Subcutaneous abdominal adipose tissue (tissue), 5 donors: Measurements from ENCODE around the gene VSIR.
A peak's percentile ranks its signal among the peaks of the same experiment; 100 is the strongest.

ENCODE experiments used
- H3K27ac ChIP-seq: one replicate; pipeline ENCODE4 v1.7.0; 2013; ENCODE audit warnings: low read depth, mild to moderate bottlenecking, inconsistent platforms, low read length, moderate library complexity
- H3K27me3 ChIP-seq, 5 donors: one replicate each; pipeline ENCODE4 v1.7.0; 2013; ENCODE audit warnings: low read length in 5 of 5, inconsistent platforms in 1 of 5; ENCODE audit not compliant: control insufficient read depth in 5 of 5, insufficient read depth in 4 of 5
- H3K36me3 ChIP-seq, 5 donors: one replicate each; pipeline ENCODE4 v1.7.0; 2013; ENCODE audit warnings: low read length in 5 of 5; ENCODE audit not compliant: control insufficient read depth in 5 of 5, insufficient read depth in 5 of 5
- H3K4me1 ChIP-seq, 5 donors: one replicate each; pipeline ENCODE4 v1.7.0; 2013; ENCODE audit warnings: low read length in 5 of 5, mild to moderate bottlenecking in 3 of 5, moderate library complexity in 1 of 5; ENCODE audit not compliant: control insufficient read depth in 5 of 5, insufficient read depth in 5 of 5
- H3K4me3 ChIP-seq, 5 donors: one replicate each; pipeline ENCODE4 v1.7.0; 2013; ENCODE audit warnings: low read length in 5 of 5, low read depth in 1 of 5
- H3K9ac ChIP-seq, 5 donors: one replicate each; pipeline ENCODE4 v1.7.0; 2013; ENCODE audit warnings: low read length in 5 of 5, mild to moderate bottlenecking in 4 of 5, moderate library complexity in 3 of 5
- H3K9me3 ChIP-seq, 5 donors: one replicate each; pipeline ENCODE4 v1.7.0; 2013; ENCODE audit warnings: low read length in 5 of 5; ENCODE audit not compliant: control insufficient read depth in 5 of 5
- donor health status: healthy.
- donor health status: healthy.
- donor health status: healthy.
- donor health status: healthy.
- donor health status: healthy.

The VSIR gene

DNA sequence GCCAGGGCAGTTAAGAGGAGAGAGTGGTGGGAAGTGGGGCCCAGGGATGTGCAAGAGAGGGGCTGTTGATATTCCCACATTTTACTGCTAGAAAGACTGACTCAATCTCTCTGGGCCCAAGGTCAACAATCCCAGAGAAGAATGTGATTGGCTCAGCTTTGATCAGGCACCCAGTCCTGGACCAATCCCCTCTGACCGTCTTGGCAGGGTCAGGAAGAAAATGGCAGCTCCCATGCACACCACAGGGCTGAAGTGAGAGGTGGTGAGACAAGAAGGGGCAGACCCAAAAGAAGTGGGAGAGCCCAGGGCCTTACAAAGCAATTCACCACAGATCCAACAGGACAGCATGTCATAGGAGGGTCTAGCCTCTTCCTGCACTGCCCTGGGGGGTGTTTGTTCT lies 50.5 kb downstream of the VSIR start:
- no peaks in the 10 kb centered on the region for H3K27me3 ChIP-seq
- H3K4me1 ChIP-seq, result peaks cover 4 to 44% (median 31%) of the 10 kb centered on the region in 5 donors
- H3K9me3 ChIP-seq, result no peaks in the 10 kb centered on the region
- H3K4me3 ChIP-seq, result no peak overlapping the region
- H3K27ac ChIP-seq, result no peak overlapping the region
- no peak overlapping the region for H3K9ac ChIP-seq
- no peaks in the 10 kb centered on the region for H3K36me3 ChIP-seq

DNA sequence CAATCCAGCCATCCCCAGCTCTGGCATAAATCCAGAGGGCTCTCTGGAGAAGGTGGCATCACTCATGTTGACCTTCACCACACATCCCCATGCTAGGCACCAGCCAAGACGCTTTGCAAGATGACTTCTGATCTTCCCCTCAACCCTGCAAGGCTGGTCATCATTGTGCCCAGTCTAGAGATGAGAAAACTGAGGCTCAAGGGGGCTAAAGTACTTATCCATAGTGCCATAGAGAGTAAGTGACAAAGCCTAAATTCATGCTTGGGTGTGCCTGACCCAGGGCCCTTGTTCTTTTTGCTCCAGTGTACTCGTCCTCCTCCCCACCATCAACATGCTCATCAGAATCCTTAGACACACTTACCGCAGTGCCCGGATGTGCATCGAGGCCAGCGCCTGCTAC lies 52.0 kb downstream of the VSIR start:
- Histone ChIP-seq H3K4me1 (peaks cover 0 to 37% (median 31%) of the 10 kb centered on the region in 5 donors), H3K27ac (no peak overlapping the region), H3K27me3 (no peaks in the 10 kb centered on the region), H3K9ac (no peak overlapping the region), H3K9me3 (no peaks in the 10 kb centered on the region), H3K4me3 (no peak overlapping the region), H3K36me3 (no peaks in the 10 kb centered on the region)

GRCh38 chr10:71720288-71720687 lies 53.0 kb downstream of the VSIR start:
- no peak overlapping the region for H3K27ac ChIP-seq
- H3K9me3 ChIP-seq, result no peaks in the 10 kb centered on the region
- peak overlapping the region in 1 of 5 donors; percentile 0 for H3K9ac ChIP-seq
- H3K4me3 ChIP-seq, result no peak overlapping the region
- H3K4me1 ChIP-seq, result peaks cover 0 to 39% (median 36%) of the 10 kb centered on the region in 5 donors
- H3K36me3 ChIP-seq, result no peaks in the 10 kb centered on the region
- H3K27me3 ChIP-seq, result no peaks in the 10 kb centered on the region

- Histone ChIP-seq H3K4me3 (no peak within 1 kb of the TSS), H3K4me1 (peaks cover 2 to 46% (median 43%) of the 10 kb centered on the region in 5 donors), H3K9ac (peak within 1 kb of the TSS in 1 of 5 donors; percentile 0), H3K9me3 (no peaks in the 10 kb centered on the region), H3K36me3 (no peaks in the 10 kb centered on the region), H3K27me3 (no peaks in the 10 kb centered on the region), H3K27ac (no peak within 1 kb of the TSS)
These were observed 53.7 kb downstream of the VSIR start, which contains the start of gene C10orf105 for GRCh38 chr10:71719464-71720201. TSS of gene C10orf105 (minus strand) at chr10:71719778. CDS start at chr10:71716337, 3,441 bp downstream.

DNA sequence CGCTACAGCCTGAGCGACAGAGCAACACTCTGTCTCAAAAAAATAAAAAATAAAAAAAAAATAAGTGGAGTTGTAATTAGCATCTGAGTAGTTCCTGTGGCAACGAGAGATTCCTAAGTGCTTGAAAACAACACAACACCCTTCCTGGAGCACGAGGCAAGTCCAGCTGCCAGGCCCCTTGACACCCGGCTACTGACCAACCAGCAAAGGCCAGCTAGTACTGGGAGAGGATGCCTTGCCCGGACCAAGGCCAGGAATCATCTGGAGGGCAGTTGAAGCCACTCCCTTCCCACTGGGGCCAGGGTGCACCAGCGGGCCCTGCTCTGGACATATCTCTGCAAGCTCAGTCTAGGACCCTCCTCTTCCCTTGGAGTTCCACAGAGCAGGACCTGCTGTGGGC lies 54.3 kb downstream of the VSIR start:
- Histone ChIP-seq H3K36me3 (no peaks in the 10 kb centered on the region), H3K4me1 (peaks cover 8 to 52% (median 49%) of the 10 kb centered on the region in 5 donors), H3K9ac (no peak overlapping the region), H3K4me3 (no peak overlapping the region), H3K27ac (no peak overlapping the region), H3K27me3 (no peaks in the 10 kb centered on the region), H3K9me3 (no peaks in the 10 kb centered on the region)

DNA sequence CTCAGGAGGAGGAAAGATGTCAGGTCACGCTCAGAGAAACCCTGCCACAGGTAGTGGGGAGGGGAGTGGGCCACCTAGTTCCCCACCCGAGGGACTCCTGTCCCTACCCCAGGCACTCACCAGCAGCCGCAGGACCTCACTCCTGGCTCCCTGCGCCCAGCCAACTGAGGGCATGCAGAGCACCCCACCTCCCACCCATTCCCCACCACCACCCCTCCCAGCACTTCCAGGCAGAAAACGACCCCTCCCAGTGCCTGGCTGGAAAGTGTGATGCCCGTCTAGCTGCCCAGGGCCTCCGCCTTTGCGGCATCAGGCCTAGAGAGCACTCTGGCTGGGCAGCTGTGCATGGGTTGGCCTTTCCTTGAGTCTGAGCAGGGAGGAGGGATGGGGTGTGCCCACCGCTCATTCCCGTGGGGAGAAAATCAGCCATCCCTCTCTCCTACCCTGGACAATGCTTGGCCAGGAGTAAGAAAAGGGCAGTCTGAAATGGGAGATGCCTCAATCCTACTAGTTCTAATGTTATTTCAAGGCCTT lies 55.1 kb downstream of the VSIR start:
- no peaks in the 10 kb centered on the region for H3K27me3 ChIP-seq
- H3K4me3 ChIP-seq, result no peak overlapping the region
- H3K27ac ChIP-seq, result no peak overlapping the region
- no peaks in the 10 kb centered on the region for H3K9me3 ChIP-seq
- no peak overlapping the region for H3K9ac ChIP-seq
- no peaks in the 10 kb centered on the region for H3K36me3 ChIP-seq
- H3K4me1 ChIP-seq, result peaks cover 10 to 60% (median 57%) of the 10 kb centered on the region in 5 donors

DNA sequence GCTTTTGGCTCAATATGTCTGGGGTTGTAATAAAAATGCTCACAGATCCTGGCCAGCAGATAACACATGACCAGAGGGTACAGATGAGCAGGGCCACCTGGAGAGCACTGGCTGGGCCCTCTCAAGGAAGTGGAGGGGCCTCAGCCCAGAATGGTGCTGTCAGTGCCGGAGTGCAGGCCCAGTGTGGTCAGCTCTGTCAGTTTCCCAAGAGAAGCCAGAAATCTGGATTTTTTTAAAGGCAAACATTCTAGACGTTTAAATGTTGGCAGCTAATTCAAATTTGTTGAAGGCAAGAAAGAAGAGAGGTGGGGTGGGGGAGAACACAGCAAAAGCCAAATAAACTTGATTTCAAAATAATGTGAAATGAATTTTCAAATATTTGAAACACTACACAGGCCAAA lies 55.8 kb downstream of the VSIR start:
- Histone ChIP-seq H3K27me3 (no peaks in the 10 kb centered on the region), H3K9me3 (no peaks in the 10 kb centered on the region), H3K9ac (peak overlapping the region in 1 of 5 donors; percentile 50), H3K4me1 (peaks cover 11 to 67% (median 64%) of the 10 kb centered on the region in 5 donors), H3K36me3 (no peaks in the 10 kb centered on the region), H3K27ac (no peak overlapping the region), H3K4me3 (no peak overlapping the region)

GRCh38 chr10:71717056-71717455 lies 56.3 kb downstream of the VSIR start:
- Histone ChIP-seq H3K36me3 (no peaks in the 10 kb centered on the region), H3K27me3 (no peaks in the 10 kb centered on the region), H3K27ac (no peak overlapping the region), H3K9me3 (no peaks in the 10 kb centered on the region), H3K9ac (peak overlapping the region in 1 of 5 donors; percentile 50), H3K4me1 (peaks cover 13 to 70% (median 67%) of the 10 kb centered on the region in 5 donors), H3K4me3 (no peak overlapping the region)

- H3K36me3 ChIP-seq, result no peaks in the 10 kb centered on the region
- no peak overlapping the region for H3K9ac ChIP-seq
- peaks cover 13 to 71% (median 67%) of the 10 kb centered on the region in 5 donors for H3K4me1 ChIP-seq
- H3K9me3 ChIP-seq, result no peaks in the 10 kb centered on the region
- no peaks in the 10 kb centered on the region for H3K27me3 ChIP-seq
- no peak overlapping the region for H3K27ac ChIP-seq
- H3K4me3 ChIP-seq, result no peak overlapping the region
These were observed 56.9 kb downstream of the VSIR start for GRCh38 chr10:71716426-71716825.

DNA sequence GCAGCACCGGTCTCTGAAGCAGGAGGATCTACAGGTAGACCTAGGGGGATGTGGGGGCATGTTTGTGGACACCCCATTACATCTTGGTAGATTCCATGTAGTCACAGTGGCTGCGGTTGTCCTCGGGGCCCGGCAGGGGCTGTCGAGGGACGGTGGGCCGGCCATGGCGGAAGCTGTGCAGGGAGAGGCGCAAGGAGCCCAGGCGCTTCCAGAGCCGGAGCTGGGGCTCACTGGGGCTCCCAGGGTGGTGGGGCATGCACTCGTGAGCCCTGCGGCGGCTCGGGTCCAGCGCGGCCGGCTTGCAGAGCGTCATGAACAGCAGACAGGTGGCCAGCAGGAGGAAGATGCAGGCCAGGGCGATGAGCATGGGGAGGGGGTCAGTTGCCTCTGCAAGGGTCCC lies 57.5 kb downstream of the VSIR start:
- Histone ChIP-seq H3K4me1 (peaks cover 13 to 76% (median 67%) of the 10 kb centered on the region in 5 donors), H3K36me3 (no peaks in the 10 kb centered on the region), H3K27ac (no peak overlapping the region), H3K4me3 (no peak overlapping the region), H3K9ac (no peak overlapping the region), H3K9me3 (no peaks in the 10 kb centered on the region), H3K27me3 (no peaks in the 10 kb centered on the region)
